RWPE1 (cell line): ENCODE data around the gene HHAT.

Experiments
- CTCF ChIA-PET: fragments of 350-600 bp; sonication (Branson Sonifier 250); formaldehyde crosslinking; extraction: SDS; loops from one replicate; lab custom pipeline; 2021; lab: Yijun Ruan, JAX
- POLR2A ChIA-PET: fragments of 400-600 bp; formaldehyde crosslinking; extraction: SDS; loops from one replicate; lab custom pipeline; 2020; ENCODE audit warnings: antibody characterized with exemption; ENCODE audit not compliant: low non-redundant PET; lab: Yijun Ruan, JAX
- DNase-seq: peaks from one replicate; pipeline ENCODE4 v3.0.0; 2012; ENCODE audit warnings: low spot score
- H3K27ac ChIP-seq: fragments of 450-650 bp; 2 replicates; pipeline ENCODE4 v1.5.1; 2017
- CTCF ChIP-seq: fragments of 450-650 bp; conservative IDR thresholded peaks from 2 replicates; pipeline ENCODE4 v1.5.1; 2017; ENCODE audit warnings: low read depth, mild to moderate bottlenecking

Gene HHAT

GRCh38 chr1:210540288-210540687, 211.6 kb downstream of the HHAT start:
- no peak overlapping the region for H3K27ac ChIP-seq
- ChIA-PET POLR2A (no interaction called here), CTCF (interaction anchor here (0.6 kb wide), 1 partner anchor 154 kb away, joined by 3 read pairs; no protein-coding TSS in a partner anchor)
- no peak for TF ChIP-seq CTCF
- DNase-seq, result no peak

- ChIA-PET CTCF (no interaction called here), POLR2A (no interaction called here)
- no peak for TF ChIP-seq CTCF
- H3K27ac ChIP-seq, result no peak overlapping the region
- no peak for DNase-seq
Observed at GRCh38 chr1:210541680-210542358, 213.1 kb downstream of the HHAT start.

- ChIA-PET CTCF (no interaction called here), POLR2A (no interaction called here)
- no peak for TF ChIP-seq CTCF
- no peak overlapping the region for H3K27ac ChIP-seq
- no peak for DNase-seq
Observed at GRCh38 chr1:210551899-210552298, 223.2 kb downstream of the HHAT start.

- CTCF ChIA-PET, result interaction anchor here (0.7 kb wide), 1 partner anchor 37 kb away, joined by 3 read pairs; no protein-coding TSS in a partner anchor
- DNase-seq, result no peak
- POLR2A ChIA-PET, result no interaction called here
- no peak overlapping the region for H3K27ac ChIP-seq
- TF ChIP-seq CTCF, result no peak
Observed at GRCh38 chr1:210553711-210554110, 225.0 kb downstream of the HHAT start.

GRCh38 chr1:210554382-210554781, 225.7 kb downstream of the HHAT start:
- ChIA-PET CTCF (interaction anchor here (0.6 kb wide), 1 partner anchor 24 kb away, joined by 3 read pairs; no protein-coding TSS in a partner anchor), POLR2A (no interaction called here)
- no peak overlapping the region for H3K27ac ChIP-seq
- no peak for DNase-seq
- no peak for TF ChIP-seq CTCF

- no peak for TF ChIP-seq CTCF
- POLR2A ChIA-PET, result no interaction called here
- no peak overlapping the region for H3K27ac ChIP-seq
- CTCF ChIA-PET, result no interaction called here
- no peak for DNase-seq
Observed at GRCh38 chr1:210556475-210556874, 227.8 kb downstream of the HHAT start.
